ENCODE measurements around the gene MAGI2.

MAGI2 gene

DNA sequence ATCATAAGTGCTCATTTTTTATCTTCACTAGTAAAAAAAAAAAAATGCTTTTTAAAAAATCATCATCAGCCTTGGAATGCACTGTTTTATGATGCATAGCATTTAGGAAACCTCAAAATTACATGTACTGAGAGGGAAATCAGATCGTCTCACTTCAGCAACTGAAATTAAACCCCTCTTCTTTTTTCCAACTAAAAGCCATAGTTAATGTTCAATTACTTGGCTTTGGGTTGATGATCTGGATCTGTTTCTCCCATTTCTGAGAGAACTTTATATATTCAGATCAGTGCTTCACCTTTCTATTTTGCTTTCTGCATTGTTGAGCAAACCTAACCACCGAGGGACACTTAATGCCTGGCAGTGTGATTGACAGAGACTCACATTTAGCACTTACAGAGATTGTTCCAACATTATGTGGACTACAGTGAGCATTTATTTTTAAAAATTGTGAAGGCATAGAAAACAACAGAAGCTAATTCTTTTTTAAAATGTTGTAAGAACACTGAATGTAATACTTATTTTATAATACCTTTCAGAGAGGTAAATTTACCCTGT lies 976.5 kb downstream of the MAGI2 start:
- no peaks in the 10 kb centered on the region for H3K9me2 ChIP-seq (replicated peaks; ENCODE audit: insufficient read depth, low read length)
- no peaks in the 10 kb centered on the region for H3K36me3 ChIP-seq (ENCODE audit: low read length)
- TF ChIP-seq, protein P1, sequence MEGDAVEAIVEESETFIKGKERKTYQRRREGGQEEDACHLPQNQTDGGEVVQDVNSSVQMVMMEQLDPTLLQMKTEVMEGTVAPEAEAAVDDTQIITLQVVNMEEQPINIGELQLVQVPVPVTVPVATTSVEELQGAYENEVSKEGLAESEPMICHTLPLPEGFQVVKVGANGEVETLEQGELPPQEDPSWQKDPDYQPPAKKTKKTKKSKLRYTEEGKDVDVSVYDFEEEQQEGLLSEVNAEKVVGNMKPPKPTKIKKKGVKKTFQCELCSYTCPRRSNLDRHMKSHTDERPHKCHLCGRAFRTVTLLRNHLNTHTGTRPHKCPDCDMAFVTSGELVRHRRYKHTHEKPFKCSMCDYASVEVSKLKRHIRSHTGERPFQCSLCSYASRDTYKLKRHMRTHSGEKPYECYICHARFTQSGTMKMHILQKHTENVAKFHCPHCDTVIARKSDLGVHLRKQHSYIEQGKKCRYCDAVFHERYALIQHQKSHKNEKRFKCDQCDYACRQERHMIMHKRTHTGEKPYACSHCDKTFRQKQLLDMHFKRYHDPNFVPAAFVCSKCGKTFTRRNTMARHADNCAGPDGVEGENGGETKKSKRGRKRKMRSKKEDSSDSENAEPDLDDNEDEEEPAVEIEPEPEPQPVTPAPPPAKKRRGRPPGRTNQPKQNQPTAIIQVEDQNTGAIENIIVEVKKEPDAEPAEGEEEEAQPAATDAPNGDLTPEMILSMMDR (IDR thresholded peaks at IDR 0.05; ENCODE audit: insufficient read depth, low read length, poor library complexity, severe bottlenecking) = no peak
- no peak for TF ChIP-seq EZH2phosphoT487 (conservative IDR thresholded peaks at IDR 0.05; ENCODE audit: low read length)
- no peaks in the 10 kb centered on the region for H3F3A ChIP-seq (ENCODE audit: insufficient read depth)
- H3K27me3 ChIP-seq (ENCODE audit: low read length) = no peaks in the 10 kb centered on the region
- no peaks in the 10 kb centered on the region for H4K20me1 ChIP-seq (ENCODE audit: low read depth, low read length)
- H2AFZ ChIP-seq (ENCODE audit: low read depth, low read length, severe bottlenecking) = no peak overlapping the region
- H3K79me2 ChIP-seq (ENCODE audit: insufficient read depth, low read length) = no peaks in the 10 kb centered on the region
- no peaks in the 10 kb centered on the region for H3K9me3 ChIP-seq (ENCODE audit: insufficient read depth, low read length)
- H3K27ac ChIP-seq (ENCODE audit: low read depth, low read length) = no peak overlapping the region
- no peak overlapping the region for H3K4me3 ChIP-seq (ENCODE audit: insufficient read depth, low read length, poor library complexity, severe bottlenecking)
- no peak overlapping the region for H3K9ac ChIP-seq (ENCODE audit: low read length)
- H3K4me2 ChIP-seq (ENCODE audit: low read depth, low read length, poor library complexity, severe bottlenecking) = no peak overlapping the region

DNA sequence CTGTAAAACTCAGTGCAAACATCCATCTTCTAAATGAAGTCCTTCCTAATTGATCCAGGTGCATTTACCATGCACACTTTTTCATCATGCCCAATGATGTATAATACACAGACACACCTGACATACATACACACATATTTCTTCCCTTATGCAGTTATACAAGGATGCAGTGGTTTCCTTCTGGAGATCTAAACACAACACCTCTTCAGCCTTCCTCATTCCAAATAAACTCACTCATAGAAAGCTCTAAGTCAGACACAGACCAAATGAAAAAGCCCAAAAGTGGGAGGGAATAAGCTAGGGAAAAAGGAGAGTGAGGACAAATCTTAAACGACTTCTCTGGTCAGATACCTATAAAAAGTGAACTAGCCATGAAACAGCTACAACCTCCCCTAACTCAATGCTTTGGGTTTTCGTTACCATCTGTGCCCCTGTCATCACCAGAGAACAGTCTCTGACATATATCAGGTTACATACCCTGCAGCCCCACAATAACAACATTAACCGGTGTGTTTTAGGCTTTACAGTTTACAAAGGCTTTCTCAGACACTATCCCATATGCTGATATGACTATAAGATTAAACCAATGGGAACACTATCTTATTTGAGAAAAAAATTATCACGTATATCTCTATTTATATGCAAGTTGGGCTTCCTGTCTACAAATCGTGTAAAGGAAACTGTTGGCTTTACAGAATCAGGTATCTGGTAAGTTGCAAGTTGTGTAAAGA lies 979.7 kb downstream of the MAGI2 start:
- Histone ChIP-seq H3K9me3 (ENCODE audit: insufficient read depth, low read length) (no peaks in the 10 kb centered on the region), H3F3A (ENCODE audit: insufficient read depth) (no peaks in the 10 kb centered on the region), H4K20me1 (ENCODE audit: low read depth, low read length) (no peaks in the 10 kb centered on the region), H3K4me2 (ENCODE audit: low read depth, low read length, poor library complexity, severe bottlenecking) (no peak overlapping the region), H3K36me3 (ENCODE audit: low read length) (no peaks in the 10 kb centered on the region), H3K27ac (ENCODE audit: low read depth, low read length) (no peak overlapping the region), H2AFZ (ENCODE audit: low read depth, low read length, severe bottlenecking) (no peak overlapping the region), H3K4me3 (ENCODE audit: insufficient read depth, low read length, poor library complexity, severe bottlenecking) (no peak overlapping the region), H3K9ac (ENCODE audit: low read length) (no peak overlapping the region), H3K27me3 (ENCODE audit: low read length) (no peaks in the 10 kb centered on the region), H3K79me2 (ENCODE audit: insufficient read depth, low read length) (no peaks in the 10 kb centered on the region), H3K9me2 (replicated peaks; ENCODE audit: insufficient read depth, low read length) (no peaks in the 10 kb centered on the region)
- no peak for TF ChIP-seq EZH2phosphoT487 (conservative IDR thresholded peaks at IDR 0.05; ENCODE audit: low read length)
- TF ChIP-seq, protein P1 (IDR thresholded peaks at IDR 0.05; ENCODE audit: insufficient read depth, low read length, poor library complexity, severe bottlenecking) = no peak

DNA sequence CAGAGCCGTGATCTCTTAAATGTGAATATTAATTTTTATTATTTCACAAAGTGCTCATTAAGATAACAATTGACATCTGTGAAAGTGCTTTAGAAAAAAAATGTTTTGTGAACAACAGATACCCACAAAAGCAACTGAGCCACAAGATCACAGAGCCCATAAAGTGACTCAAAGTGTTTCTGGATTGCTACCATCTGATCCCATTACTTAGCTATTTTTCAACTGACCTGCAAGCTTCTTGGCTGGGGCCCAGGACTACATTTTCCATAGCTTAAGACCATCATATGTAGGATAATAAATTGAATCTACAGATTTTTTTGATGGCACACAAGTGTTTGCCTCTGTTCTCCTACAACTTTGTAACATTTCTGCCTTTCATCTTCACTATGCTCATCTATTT lies 980.4 kb downstream of the MAGI2 start:
- no peaks in the 10 kb centered on the region for H3K27me3 ChIP-seq (ENCODE audit: low read length)
- H3K4me2 ChIP-seq (ENCODE audit: low read depth, low read length, poor library complexity, severe bottlenecking) = no peak overlapping the region
- no peaks in the 10 kb centered on the region for H3K9me3 ChIP-seq (ENCODE audit: insufficient read depth, low read length)
- H3K79me2 ChIP-seq (ENCODE audit: insufficient read depth, low read length) = no peaks in the 10 kb centered on the region
- no peak overlapping the region for H3K4me3 ChIP-seq (ENCODE audit: insufficient read depth, low read length, poor library complexity, severe bottlenecking)
- no peaks in the 10 kb centered on the region for H3K9me2 ChIP-seq (replicated peaks; ENCODE audit: insufficient read depth, low read length)
- no peaks in the 10 kb centered on the region for H3F3A ChIP-seq (ENCODE audit: insufficient read depth)
- H3K27ac ChIP-seq (ENCODE audit: low read depth, low read length) = no peak overlapping the region
- no peaks in the 10 kb centered on the region for H3K36me3 ChIP-seq (ENCODE audit: low read length)
- no peak overlapping the region for H3K9ac ChIP-seq (ENCODE audit: low read length)
- no peak overlapping the region for H2AFZ ChIP-seq (ENCODE audit: low read depth, low read length, severe bottlenecking)
- no peaks in the 10 kb centered on the region for H4K20me1 ChIP-seq (ENCODE audit: low read depth, low read length)
- no peak for TF ChIP-seq EZH2phosphoT487 (conservative IDR thresholded peaks at IDR 0.05; ENCODE audit: low read length)

DNA sequence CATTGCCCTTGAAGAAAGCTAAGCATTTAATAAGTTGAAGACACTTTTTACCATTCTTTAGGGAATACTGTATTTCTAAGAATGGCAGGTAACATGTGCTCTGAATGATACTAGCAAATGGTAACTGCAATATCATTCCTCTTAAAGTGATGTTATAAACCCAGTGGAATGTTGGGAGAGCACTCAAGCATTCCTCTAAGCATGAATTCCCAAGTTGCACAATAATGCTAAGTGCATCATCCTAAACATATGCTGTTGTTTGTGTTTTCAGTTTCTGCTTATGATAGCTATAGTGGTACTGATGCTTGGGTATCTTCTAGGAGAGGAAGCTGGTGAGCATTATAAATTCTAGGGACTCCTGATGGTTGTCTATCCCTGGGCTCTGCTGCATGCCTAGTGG lies 980.9 kb downstream of the MAGI2 start:
- no peak for TF ChIP-seq EZH2phosphoT487 (conservative IDR thresholded peaks at IDR 0.05; ENCODE audit: low read length)
- Histone ChIP-seq H3K79me2 (ENCODE audit: insufficient read depth, low read length) (no peaks in the 10 kb centered on the region), H3K9me3 (ENCODE audit: insufficient read depth, low read length) (no peaks in the 10 kb centered on the region), H3K9me2 (replicated peaks; ENCODE audit: insufficient read depth, low read length) (no peaks in the 10 kb centered on the region), H3K27me3 (ENCODE audit: low read length) (no peaks in the 10 kb centered on the region), H3K27ac (ENCODE audit: low read depth, low read length) (no peak overlapping the region), H3K36me3 (ENCODE audit: low read length) (no peaks in the 10 kb centered on the region), H3K9ac (ENCODE audit: low read length) (no peak overlapping the region), H3K4me2 (ENCODE audit: low read depth, low read length, poor library complexity, severe bottlenecking) (no peak overlapping the region), H4K20me1 (ENCODE audit: low read depth, low read length) (no peaks in the 10 kb centered on the region), H3K4me3 (ENCODE audit: insufficient read depth, low read length, poor library complexity, severe bottlenecking) (no peak overlapping the region), H3F3A (ENCODE audit: insufficient read depth) (no peaks in the 10 kb centered on the region), H2AFZ (ENCODE audit: low read depth, low read length, severe bottlenecking) (no peak overlapping the region)
